ENCODE results near the gene FBP1.

DNA sequence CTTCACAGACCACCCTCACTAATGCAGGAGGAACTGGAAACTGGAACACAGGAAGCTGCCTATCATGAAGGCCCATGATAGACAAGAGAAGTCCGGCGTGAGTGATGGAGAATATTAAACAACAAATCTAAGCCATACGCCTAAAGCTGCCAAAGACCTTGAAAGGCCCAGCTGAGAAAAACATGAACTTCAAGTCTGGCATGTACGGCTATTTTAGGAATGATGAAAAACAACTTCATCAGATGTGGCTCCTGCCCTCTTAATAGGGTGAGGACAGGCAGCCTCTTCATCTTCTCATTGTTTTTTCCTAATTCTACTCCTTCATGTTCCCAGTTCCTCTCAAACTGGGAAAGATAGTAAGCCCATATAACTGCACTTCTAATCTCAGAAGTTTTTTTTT is 20.3 kb downstream of the FBP1 start:
- TF ChIP-seq, protein P1, sequence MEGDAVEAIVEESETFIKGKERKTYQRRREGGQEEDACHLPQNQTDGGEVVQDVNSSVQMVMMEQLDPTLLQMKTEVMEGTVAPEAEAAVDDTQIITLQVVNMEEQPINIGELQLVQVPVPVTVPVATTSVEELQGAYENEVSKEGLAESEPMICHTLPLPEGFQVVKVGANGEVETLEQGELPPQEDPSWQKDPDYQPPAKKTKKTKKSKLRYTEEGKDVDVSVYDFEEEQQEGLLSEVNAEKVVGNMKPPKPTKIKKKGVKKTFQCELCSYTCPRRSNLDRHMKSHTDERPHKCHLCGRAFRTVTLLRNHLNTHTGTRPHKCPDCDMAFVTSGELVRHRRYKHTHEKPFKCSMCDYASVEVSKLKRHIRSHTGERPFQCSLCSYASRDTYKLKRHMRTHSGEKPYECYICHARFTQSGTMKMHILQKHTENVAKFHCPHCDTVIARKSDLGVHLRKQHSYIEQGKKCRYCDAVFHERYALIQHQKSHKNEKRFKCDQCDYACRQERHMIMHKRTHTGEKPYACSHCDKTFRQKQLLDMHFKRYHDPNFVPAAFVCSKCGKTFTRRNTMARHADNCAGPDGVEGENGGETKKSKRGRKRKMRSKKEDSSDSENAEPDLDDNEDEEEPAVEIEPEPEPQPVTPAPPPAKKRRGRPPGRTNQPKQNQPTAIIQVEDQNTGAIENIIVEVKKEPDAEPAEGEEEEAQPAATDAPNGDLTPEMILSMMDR (IDR thresholded peaks at IDR 0.05), result no peak
- TF ChIP-seq EP300 (IDR thresholded peaks at IDR 0.05; ENCODE audit: low read depth), result no peak
